ENCODE results near the gene FNDC3A.
A peak's percentile ranks its signal among the peaks of the same experiment; 100 is the strongest.

Gene FNDC3A

DNA sequence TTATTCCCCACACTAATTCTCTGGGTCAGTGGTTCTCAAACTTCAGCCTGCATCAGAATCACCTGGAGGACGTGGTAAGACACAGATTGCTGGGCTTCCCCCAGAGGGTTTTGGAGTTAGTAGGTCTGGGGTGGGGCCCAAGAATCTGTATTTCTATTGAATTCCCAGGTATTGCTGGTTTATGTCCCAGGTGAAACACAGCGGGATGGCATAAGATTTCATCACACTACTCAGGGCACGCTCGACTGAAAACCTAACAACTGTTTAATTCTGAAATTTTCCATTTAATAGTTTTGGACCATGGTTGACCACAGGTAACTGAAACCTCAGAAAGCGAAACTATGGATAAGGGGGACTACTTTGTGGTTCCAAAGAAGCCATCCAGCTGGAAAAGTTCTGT is 250.9 kb downstream of the FNDC3A start:
- no peaks in the 10 kb centered on the region for H3K9me3 ChIP-seq (ENCODE audit: low read length)
- no peak overlapping the region for H3K4me3 ChIP-seq (ENCODE audit: low read depth in 1 of 2, low read length in 2 of 2)
- no peak overlapping the region for H3K27ac ChIP-seq (ENCODE audit: low read depth, low read length)

DNA sequence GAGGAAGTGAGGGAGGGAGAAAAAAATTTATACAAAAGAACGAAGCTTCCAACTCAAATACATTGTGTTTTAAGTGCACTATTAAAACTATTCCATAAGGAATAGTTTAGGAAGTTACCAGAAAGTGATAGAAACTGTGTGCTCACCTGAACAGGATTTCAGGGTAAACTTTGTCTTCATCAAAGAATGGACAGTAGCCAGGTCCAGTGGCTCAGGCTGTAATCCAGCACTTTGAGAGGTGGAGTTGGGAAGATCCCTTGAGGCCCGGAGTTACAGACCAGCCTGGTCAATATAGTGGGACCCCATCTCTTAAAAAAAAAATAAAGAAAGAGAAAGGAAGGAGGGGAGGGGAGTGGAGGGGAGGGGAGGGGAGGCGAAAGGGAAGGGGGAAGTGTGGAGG is 259.0 kb downstream of the FNDC3A start:
- Histone ChIP-seq H3K4me1 (ENCODE audit: insufficient read depth, low read length) (no peaks in the 10 kb centered on the region), H3K9ac (ENCODE audit: low read length) (no peak overlapping the region), H3K4me3 (ENCODE audit: low read depth in 1 of 2, low read length in 2 of 2) (no peak overlapping the region), H3K9me3 (ENCODE audit: low read length) (no peaks in the 10 kb centered on the region), H3K27me3 (ENCODE audit: control insufficient read depth in 1 of 2, insufficient read depth in 2 of 2, low read length in 2 of 2) (no peaks in the 10 kb centered on the region), H3K36me3 (ENCODE audit: insufficient read depth, low read length) (no peaks in the 10 kb centered on the region), H3K27ac (ENCODE audit: low read depth, low read length) (no peak overlapping the region)

More for the DNA sequence above, 250.9 kb downstream of the FNDC3A start:
- Histone ChIP-seq H3K4me1 (ENCODE audit: insufficient read depth, low read length) (no peaks in the 10 kb centered on the region), H3K27me3 (ENCODE audit: control insufficient read depth in 1 of 2, insufficient read depth in 2 of 2, low read length in 2 of 2) (peaks cover 11 to 14% of the 10 kb centered on the region in 2 donors), H3K9ac (ENCODE audit: low read length) (no peak overlapping the region), H3K36me3 (ENCODE audit: insufficient read depth, low read length) (no peaks in the 10 kb centered on the region)

DNA sequence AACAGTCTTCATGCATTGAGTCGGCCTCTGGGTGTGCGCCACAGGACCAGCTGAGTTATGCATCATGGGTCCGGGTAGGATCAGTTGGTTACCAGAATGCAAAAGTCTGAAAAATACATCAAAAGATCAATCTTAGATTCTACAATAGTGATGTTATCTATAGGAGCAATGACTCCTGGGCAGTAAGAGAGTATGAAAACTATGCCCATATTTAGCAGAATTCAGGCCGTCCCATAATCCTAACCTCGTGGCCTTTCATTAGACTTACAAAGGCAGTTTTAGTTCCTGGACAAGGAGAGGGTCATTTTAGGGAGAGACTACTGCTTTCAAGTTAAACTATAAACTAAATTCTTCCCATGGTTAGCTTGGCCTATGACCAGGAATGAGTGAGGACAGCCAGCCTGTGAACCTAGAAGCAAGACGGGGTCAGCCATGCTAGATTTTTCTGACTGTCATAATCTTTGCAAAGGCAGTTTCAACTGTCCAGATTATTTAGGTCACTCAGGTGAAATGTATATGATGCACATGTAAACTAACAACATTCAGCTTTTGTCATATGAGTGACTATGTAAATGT is 260.2 kb downstream of the FNDC3A start:
- Histone ChIP-seq H3K4me1 (ENCODE audit: insufficient read depth, low read length) (no peaks in the 10 kb centered on the region), H3K27ac (ENCODE audit: low read depth, low read length) (no peak overlapping the region), H3K36me3 (ENCODE audit: insufficient read depth, low read length) (no peaks in the 10 kb centered on the region), H3K9me3 (ENCODE audit: low read length) (no peaks in the 10 kb centered on the region), H3K9ac (ENCODE audit: low read length) (no peak overlapping the region), H3K4me3 (ENCODE audit: low read depth in 1 of 2, low read length in 2 of 2) (no peak overlapping the region), H3K27me3 (ENCODE audit: control insufficient read depth in 1 of 2, insufficient read depth in 2 of 2, low read length in 2 of 2) (no peaks in the 10 kb centered on the region)

DNA sequence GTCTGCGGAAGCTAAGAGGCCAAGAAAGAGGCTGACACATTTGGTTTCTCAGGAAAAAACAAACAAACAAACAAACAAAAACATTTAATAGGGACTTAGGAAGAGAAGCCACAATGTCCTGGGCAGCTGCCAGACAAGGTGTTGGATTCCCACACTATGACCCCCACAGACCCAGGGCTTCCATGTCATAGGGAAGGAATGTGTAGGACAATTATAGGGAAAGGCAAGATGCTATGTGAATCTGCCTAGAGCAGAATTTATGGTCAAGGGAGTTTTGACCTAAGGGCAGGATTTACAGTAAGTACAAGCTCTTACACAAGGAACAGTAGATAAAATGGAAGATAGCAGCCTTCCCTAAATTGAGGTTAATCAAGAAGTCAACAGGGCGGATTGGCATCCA is 262.9 kb downstream of the FNDC3A start:
- Histone ChIP-seq H3K9ac (ENCODE audit: low read length) (no peak overlapping the region), H3K36me3 (ENCODE audit: insufficient read depth, low read length) (no peaks in the 10 kb centered on the region), H3K4me1 (ENCODE audit: insufficient read depth, low read length) (no peaks in the 10 kb centered on the region), H3K4me3 (ENCODE audit: low read depth in 1 of 2, low read length in 2 of 2) (no peak overlapping the region), H3K27ac (ENCODE audit: low read depth, low read length) (no peak overlapping the region), H3K27me3 (ENCODE audit: control insufficient read depth in 1 of 2, insufficient read depth in 2 of 2, low read length in 2 of 2) (no peaks in the 10 kb centered on the region), H3K9me3 (ENCODE audit: low read length) (no peaks in the 10 kb centered on the region)

DNA sequence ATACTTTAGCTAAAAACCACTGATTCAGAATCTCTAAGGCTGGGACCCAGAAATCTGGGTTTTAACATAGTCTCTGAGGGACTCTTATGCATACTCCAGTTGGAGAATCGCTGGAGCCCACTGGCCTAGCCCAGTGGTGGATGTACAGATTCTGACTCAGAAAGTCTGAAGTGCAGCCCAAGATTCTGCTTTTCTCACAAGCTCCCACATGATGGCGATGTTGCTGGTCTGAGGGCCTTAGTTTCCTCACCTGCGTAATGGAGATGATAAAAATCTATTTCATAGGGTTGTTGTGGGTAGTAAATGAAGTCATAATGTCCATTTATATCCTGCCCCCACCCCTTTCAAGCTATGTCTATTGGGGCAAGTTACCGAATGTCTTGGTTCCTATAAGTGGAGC is 264.3 kb downstream of the FNDC3A start:
- Histone ChIP-seq H3K27ac (ENCODE audit: low read depth, low read length) (no peak overlapping the region), H3K4me3 (ENCODE audit: low read depth in 1 of 2, low read length in 2 of 2) (no peak overlapping the region), H3K4me1 (ENCODE audit: insufficient read depth, low read length) (no peaks in the 10 kb centered on the region), H3K9ac (ENCODE audit: low read length) (no peak overlapping the region), H3K27me3 (ENCODE audit: control insufficient read depth in 1 of 2, insufficient read depth in 2 of 2, low read length in 2 of 2) (no peaks in the 10 kb centered on the region), H3K9me3 (ENCODE audit: low read length) (no peaks in the 10 kb centered on the region), H3K36me3 (ENCODE audit: insufficient read depth, low read length) (no peaks in the 10 kb centered on the region)

DNA sequence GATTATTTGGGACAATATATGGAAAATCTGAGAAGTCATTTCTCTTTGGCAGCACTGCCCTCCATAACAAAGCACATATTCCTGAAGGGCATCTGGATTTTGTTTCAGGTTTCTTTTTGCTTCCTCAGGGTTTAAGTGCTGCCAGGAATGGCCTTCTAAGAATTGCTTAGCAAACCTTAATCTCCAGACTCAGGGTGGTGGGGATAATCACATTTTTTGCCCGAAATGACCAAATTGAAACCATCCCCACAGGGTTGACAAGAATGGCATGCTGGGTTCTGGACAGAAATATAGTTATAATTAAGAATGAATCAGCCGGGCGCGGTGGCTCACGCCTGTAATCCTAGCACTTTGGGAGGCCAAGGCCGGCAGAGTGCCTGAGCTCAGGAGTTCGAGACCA is 265.6 kb downstream of the FNDC3A start:
- no peak overlapping the region for H3K4me3 ChIP-seq (ENCODE audit: low read depth in 1 of 2, low read length in 2 of 2)
- H3K36me3 ChIP-seq (ENCODE audit: insufficient read depth, low read length), result no peaks in the 10 kb centered on the region
- H3K9ac ChIP-seq (ENCODE audit: low read length), result no peak overlapping the region
- no peaks in the 10 kb centered on the region for H3K4me1 ChIP-seq (ENCODE audit: insufficient read depth, low read length)
- no peak overlapping the region for H3K27ac ChIP-seq (ENCODE audit: low read depth, low read length)
- H3K27me3 ChIP-seq (ENCODE audit: control insufficient read depth in 1 of 2, insufficient read depth in 2 of 2, low read length in 2 of 2), result no peaks in the 10 kb centered on the region
- no peaks in the 10 kb centered on the region for H3K9me3 ChIP-seq (ENCODE audit: low read length)

DNA sequence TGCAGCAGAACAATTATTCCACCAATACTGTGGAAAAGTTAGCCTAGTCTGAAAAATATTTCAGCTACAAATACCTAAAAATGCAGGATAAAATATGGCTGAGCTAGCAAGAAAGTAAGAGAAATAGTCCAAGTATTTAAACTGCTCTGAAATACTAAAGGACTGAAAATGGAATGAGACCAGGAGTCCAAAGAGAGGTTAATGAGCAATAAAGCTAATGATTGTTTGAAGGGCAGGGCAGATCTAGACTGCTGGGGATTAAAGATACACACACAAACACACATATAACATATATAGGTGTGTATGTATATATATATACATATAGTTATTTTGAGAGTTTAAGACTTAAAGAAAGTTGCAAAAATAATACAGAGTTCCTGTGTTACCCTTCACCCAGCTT is 269.4 kb downstream of the FNDC3A start:
- no peak overlapping the region for H3K9ac ChIP-seq (ENCODE audit: low read length)
- H3K27ac ChIP-seq (ENCODE audit: low read depth, low read length), result no peak overlapping the region
- peaks cover 2% of the 10 kb centered on the region for H3K36me3 ChIP-seq (ENCODE audit: insufficient read depth, low read length)
- H3K4me1 ChIP-seq (ENCODE audit: insufficient read depth, low read length), result peaks cover 18% of the 10 kb centered on the region
- no peaks in the 10 kb centered on the region for H3K9me3 ChIP-seq (ENCODE audit: low read length)
- H3K27me3 ChIP-seq (ENCODE audit: control insufficient read depth in 1 of 2, insufficient read depth in 2 of 2, low read length in 2 of 2), result no peaks in the 10 kb centered on the region
- no peak overlapping the region for H3K4me3 ChIP-seq (ENCODE audit: low read depth in 1 of 2, low read length in 2 of 2)

DNA sequence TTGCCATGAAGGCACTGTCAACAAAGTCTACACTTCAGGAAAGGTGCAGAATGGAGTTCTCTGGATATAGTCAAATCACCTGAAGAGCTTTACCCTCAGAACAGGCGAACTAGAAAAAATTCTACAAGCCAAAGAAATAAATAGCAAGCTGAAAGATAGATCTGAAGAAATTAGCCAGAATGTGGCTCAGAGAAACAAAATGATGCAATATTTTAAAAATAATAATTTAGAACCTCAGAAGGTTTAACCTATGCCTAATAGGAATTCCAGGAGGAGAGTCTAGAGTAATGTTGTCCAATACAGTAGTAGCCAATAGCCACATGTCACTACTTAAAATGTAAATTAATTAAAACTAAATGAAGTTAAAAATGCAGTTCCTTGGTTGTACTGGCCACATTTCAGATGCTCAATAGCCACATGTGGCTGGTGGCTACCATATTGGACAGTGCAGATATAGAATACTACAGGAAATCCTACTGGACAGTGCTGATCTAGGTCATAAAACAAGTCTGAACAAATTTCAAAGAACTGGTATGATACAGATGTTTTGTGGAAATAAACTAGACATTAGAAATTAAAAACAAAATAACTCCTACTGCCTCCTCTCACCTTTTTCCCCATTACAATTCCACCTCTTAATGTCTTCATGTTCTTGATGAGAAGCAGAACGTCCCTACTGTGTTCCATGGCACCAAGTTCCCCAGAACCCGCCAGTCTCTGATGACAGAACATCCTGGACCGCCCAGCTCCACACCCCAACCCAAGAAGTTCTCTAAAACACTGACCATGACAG is 271.3 kb downstream of the FNDC3A start:
- Histone ChIP-seq H3K9ac (ENCODE audit: low read length) (peak overlapping the region; percentile 86), H3K9me3 (ENCODE audit: low read length) (no peaks in the 10 kb centered on the region), H3K36me3 (ENCODE audit: insufficient read depth, low read length) (peaks cover 7% of the 10 kb centered on the region), H3K27ac (ENCODE audit: low read depth, low read length) (peak overlapping the region; percentile 85), H3K4me3 (ENCODE audit: low read depth in 1 of 2, low read length in 2 of 2) (peak overlapping the region; percentile 69 to 94), H3K4me1 (ENCODE audit: insufficient read depth, low read length) (peaks cover 18% of the 10 kb centered on the region), H3K27me3 (ENCODE audit: control insufficient read depth in 1 of 2, insufficient read depth in 2 of 2, low read length in 2 of 2) (no peaks in the 10 kb centered on the region)

DNA sequence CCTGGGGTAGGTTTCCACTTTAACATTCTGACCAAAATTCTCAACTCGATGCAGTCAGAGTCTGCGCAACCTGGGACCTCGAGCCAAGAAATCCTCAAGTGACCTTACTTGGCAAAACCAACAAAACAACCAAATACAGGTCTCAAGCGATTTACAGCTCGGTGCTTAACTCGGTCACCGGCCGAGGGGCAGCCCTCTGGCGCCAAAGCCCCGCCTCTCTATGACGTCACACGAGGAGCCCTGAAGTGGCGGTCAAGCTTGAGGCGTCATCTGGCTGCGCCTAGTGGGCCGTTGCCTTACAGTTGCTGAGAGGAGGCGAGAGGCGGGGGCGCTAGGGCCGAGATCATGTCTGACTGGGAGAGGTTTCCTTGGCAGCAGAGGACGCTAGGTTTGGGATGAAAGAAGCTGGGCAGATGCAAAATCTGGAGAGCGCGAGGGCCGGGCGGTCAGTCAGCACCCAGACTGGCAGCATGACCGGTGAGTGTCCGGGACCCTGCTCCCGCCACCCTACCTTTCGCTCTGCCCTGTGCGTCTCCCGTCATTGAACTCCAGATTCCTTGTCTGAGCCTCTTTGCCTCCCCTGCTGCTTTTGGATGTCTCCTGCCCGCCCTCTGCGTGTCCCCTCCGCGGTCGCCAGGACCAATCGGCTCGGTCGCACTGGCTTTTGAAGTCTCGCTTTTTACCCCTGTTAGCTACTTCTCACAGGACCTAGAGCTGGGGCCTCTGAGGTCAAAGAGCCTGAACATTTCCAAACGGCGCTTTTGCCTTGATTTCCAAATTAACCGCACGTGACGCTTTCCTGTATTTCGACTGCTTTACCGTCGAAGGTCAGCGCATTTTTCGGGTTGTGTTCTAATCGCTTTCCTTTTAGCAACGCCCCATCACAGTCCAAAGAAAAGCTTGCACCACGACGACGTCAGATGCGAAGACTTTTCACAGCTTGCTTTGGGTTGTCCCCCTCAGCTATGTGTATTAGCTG is 272.2 kb downstream of the FNDC3A start, which contains the start of gene CDADC1:
TSS of gene CDADC1 (plus strand) at position 283 of the 979 bp plus-strand sequence. CDS start at position 396, 113 bp downstream.
- H3K4me3 ChIP-seq (ENCODE audit: low read depth in 1 of 2, low read length in 2 of 2), result peak within 1 kb of the TSS; percentile 69 to 94
- H3K27me3 ChIP-seq (ENCODE audit: control insufficient read depth in 1 of 2, insufficient read depth in 2 of 2, low read length in 2 of 2), result no peaks in the 10 kb centered on the region
- H3K36me3 ChIP-seq (ENCODE audit: insufficient read depth, low read length), result peaks cover 7% of the 10 kb centered on the region
- H3K4me1 ChIP-seq (ENCODE audit: insufficient read depth, low read length), result peaks cover 18% of the 10 kb centered on the region
- peak within 1 kb of the TSS; percentile 85 for H3K27ac ChIP-seq (ENCODE audit: low read depth, low read length)
- no peaks in the 10 kb centered on the region for H3K9me3 ChIP-seq (ENCODE audit: low read length)
- peak within 1 kb of the TSS; percentile 86 for H3K9ac ChIP-seq (ENCODE audit: low read length)

DNA sequence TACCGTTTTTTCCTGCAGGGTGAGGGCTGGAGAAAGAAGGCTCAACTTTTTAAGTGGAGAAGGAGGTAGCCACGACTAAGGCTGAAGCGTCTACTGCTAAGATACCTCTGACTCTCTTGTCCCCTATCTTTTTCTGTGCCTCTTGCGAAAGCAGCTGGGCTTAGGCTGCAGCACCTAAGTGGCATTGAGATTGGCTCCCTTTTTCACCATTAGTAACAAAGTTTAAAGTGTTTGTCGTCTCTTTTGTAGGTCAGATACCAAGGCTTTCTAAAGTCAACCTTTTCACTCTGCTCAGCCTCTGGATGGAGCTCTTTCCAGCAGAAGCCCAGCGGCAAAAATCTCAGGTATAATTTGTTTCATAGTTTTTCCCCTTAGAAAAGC is 272.9 kb downstream of the FNDC3A start:
- H3K27ac ChIP-seq (ENCODE audit: low read depth, low read length), result peak overlapping the region; percentile 85
- H3K36me3 ChIP-seq (ENCODE audit: insufficient read depth, low read length), result peaks cover 7% of the 10 kb centered on the region
- no peaks in the 10 kb centered on the region for H3K9me3 ChIP-seq (ENCODE audit: low read length)
- H3K9ac ChIP-seq (ENCODE audit: low read length), result peak overlapping the region; percentile 86
- H3K4me3 ChIP-seq (ENCODE audit: low read depth in 1 of 2, low read length in 2 of 2), result peak overlapping the region; percentile 69 to 94
- peaks cover 23% of the 10 kb centered on the region for H3K4me1 ChIP-seq (ENCODE audit: insufficient read depth, low read length)
- H3K27me3 ChIP-seq (ENCODE audit: control insufficient read depth in 1 of 2, insufficient read depth in 2 of 2, low read length in 2 of 2), result no peaks in the 10 kb centered on the region

DNA sequence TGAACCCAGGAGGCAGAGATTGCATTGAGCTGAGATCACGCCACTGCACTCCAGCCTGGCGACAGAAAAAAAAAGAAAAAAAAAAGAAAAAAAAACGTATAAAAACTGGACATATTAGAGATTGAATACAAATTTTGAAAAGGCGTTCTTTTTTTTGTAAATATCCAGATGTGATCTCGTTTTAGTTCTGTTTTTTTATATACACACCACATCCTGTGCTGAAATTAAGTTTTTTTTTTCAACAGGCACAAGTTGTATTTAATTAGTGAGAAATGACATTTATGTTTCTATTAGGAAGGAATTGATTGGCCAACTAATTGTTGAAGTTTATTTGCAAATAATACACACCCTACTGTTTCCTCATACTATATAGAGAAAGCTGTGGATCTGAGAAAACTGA is 275.6 kb downstream of the FNDC3A start:
- Histone ChIP-seq H3K27ac (ENCODE audit: low read depth, low read length) (no peak overlapping the region), H3K9me3 (ENCODE audit: low read length) (no peaks in the 10 kb centered on the region), H3K36me3 (ENCODE audit: insufficient read depth, low read length) (peaks cover 27% of the 10 kb centered on the region), H3K4me1 (ENCODE audit: insufficient read depth, low read length) (peaks cover 23% of the 10 kb centered on the region), H3K27me3 (ENCODE audit: control insufficient read depth in 1 of 2, insufficient read depth in 2 of 2, low read length in 2 of 2) (no peaks in the 10 kb centered on the region), H3K9ac (ENCODE audit: low read length) (no peak overlapping the region), H3K4me3 (ENCODE audit: low read depth in 1 of 2, low read length in 2 of 2) (no peak overlapping the region)
